HG03521 (cell line): ENCODE results near the gene GAS1.

Experiments used
- ATAC-seq: cut with Tn5 transposase; IDR thresholded peaks from one replicate; pipeline ENCODE4 v1.9.1; 2021; ENCODE audit warnings: mild to moderate bottlenecking, moderate library complexity; ENCODE audit not compliant: unreplicated experiment

Gene GAS1

DNA sequence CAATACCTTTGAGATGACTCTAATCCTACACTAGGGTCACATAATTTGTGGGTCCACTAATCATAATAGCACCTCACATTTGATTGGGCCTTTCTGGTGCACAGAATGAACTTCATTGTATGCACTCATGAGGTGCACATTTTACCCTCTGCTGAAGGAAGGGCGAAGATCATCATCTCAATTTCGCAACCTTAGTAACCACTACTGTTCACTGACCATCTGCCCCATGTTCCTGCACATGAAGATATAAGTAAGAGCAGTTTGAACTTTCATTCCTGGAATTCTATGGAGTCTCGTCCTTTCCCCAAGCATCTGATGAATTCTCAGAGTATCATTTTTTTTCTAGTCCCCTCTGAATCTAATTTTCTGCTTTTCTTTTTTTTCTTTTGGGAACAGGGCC is 21.2 kb downstream of the GAS1 start:
- ATAC-seq = no peak

DNA sequence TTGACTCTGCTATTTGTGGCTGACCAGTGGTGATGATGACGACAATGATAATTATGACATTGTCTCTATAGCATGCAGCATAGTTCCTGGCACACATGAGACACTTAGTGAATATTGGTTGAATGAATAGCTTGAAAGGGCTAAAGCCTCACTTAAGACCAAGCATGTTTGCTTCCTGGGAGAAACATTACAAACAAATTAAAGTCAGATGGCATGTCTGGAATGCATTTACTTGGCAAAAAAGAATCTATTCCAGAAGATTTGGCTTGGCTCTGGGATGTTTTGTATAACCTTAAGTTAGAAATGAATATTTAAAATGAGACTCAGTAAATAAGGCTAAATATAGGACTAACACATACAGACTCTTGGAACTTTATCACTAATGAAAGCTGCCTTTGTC is 21.6 kb downstream of the GAS1 start:
- no peak for ATAC-seq

DNA sequence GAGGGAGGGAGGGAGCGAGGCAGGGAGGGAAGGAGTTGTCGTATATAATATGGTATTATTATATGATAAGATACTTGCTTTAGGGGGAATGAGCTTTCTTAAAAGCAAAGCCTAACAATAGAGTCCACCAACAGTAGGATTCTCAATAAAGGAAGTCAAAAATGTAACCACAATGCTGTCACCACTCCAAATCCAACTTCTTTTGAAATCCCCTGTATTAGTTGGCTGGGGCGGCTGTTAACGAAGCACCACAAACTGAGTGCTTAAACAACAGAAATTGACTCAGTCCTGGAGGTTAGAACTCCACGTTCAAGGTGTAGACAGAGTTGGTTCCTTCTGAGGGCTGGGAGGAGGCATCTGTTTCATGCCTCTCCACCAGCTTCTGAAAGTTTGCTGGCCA is 23.1 kb downstream of the GAS1 start:
- ATAC-seq = no peak

DNA sequence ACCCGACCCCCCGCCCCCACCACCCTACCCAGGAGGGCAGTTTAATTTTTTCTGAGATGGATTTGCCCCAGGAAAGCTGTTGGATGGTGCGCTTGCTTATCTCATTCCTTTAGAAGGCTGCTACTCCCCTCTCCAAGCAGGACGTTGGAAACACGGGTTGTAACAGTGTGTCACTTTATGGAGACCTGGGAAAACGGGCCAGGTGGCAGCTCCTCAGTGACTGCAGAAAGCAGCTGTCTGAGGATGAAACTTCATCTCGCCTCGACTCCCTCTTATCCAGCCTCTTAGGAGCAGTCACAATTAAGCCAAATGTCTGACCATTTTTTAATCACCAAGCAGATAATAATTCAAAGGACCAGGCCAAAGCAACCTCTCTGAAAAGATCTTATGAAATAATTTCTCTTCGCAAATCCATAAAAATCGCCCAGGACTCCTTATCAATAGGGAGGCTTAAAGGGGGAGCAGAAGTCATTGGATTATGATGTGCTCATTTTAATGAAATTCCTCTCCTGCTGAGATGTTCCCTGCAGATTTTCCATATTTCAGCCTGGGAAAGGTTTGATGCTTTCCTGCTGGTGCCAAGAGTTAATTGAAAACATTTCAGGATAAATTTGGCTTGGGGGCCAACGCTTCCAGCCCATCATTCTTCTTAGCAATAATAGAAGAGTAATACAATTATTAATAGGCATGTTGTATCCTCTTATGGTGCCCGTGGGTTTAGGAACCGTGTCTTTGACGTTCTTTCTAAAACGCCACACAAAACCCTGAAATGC is 26.0 kb downstream of the GAS1 start:
- no peak for ATAC-seq

DNA sequence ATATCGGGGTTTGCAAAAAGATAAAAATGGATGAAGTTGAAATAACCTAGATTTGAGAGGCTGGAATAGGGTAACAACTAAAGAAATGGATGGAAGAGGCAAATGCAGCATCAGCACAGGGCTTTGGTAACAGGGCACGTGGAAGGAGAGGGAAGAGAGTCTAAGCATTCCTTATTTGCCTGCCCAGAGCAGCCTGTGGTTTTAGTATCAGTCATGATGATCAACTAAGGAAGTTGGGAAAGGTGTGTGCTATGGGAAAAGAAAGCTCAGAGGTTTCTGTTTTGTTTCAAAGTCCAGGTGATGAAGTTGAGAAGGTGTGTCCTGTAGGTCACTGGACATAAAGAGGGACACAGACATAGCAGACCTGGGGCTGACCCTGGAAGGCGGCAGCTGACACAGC is 28.8 kb downstream of the GAS1 start:
- no peak for ATAC-seq

DNA sequence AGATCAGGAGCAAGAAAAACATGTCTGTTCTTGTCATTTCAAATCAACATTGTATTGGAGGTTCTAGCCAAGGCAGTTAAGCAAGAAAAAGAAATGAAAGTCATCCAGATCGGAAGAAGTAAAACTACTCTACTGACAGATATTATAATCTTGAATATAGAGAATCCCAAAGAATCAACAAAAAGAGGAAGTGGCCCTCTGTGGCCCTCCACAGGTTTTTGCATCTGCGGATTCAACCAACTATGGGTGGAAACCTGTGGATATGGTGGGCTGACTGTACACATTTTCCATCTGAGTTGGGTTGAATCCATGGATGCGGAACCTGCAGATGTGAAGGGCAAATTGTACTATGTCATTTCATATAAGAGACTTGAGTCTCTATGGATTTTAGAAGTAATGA is 35.1 kb downstream of the GAS1 start:
- ATAC-seq = no peak

DNA sequence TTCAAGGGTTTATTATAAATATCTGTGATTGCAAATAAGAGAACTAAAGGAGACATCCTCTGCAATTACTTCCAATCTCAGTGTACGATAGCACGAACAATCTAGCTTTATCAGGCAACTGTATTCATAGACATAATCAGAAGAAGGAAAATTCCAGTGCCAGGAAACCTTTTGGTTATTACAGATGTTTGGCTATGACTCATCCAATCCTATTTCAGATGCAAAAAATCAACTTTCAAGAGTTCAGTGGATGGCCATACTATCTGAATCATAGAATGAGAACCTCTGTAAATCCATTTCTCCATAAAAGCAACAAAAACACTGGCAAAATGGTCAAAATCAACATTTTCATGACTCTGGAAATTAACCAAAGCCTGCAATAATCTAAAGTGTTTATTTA is 37.9 kb downstream of the GAS1 start:
- ATAC-seq = no peak

DNA sequence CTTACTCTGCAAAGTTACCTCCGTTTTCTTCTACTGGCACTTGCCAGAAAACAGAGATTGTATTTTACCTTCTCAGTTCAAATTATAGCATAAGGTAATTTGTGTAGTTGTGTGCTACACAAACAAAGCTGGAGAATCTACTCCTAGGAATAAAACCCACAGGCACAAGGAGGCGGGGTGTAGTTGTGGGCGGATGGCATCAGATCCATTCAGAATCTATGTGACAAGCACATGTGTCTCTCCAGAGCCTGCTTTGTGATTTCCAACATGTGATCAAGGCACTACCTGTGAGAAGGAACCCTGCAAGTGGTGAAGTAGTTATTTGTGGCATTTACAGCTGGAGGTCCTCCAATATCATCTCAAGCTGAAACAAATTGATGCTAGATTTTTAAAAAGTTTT is 39.0 kb downstream of the GAS1 start:
- no peak for ATAC-seq

DNA sequence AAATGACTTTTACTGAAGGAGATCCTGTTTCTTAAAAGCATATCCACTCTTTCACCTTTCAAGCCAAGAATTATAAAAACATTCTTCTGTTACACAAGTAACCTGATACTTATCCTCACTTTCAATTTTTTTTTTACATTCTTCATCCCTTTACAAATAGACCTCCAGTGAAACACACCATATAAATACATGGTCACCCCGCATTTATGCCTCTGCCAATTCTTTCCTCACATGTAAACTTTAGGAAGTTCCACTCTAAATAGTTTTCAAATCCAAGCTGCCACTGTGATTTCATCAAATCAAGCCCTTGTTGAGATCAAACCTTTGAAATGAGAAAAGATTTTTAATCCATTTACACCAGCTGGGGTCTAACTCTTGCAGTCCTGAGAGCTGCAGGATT is 40.0 kb downstream of the GAS1 start:
- ATAC-seq = no peak

DNA sequence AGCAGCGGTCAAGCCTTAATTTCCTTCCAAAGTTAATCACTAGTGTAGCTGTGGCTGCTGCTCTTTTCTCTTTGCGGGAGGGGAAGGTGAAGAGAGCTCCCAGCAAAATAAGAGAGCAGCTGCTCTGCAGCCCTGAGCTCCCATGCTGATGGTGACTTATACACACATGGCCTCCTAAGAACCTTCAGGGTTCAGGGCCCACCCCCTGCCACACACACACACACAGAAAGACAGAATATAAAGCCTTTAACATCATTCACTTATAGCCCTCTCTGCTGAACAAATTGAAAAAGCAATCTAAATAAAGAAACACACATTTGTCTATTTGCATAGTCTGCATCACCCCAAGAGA is 43.6 kb downstream of the GAS1 start:
- no peak for ATAC-seq

DNA sequence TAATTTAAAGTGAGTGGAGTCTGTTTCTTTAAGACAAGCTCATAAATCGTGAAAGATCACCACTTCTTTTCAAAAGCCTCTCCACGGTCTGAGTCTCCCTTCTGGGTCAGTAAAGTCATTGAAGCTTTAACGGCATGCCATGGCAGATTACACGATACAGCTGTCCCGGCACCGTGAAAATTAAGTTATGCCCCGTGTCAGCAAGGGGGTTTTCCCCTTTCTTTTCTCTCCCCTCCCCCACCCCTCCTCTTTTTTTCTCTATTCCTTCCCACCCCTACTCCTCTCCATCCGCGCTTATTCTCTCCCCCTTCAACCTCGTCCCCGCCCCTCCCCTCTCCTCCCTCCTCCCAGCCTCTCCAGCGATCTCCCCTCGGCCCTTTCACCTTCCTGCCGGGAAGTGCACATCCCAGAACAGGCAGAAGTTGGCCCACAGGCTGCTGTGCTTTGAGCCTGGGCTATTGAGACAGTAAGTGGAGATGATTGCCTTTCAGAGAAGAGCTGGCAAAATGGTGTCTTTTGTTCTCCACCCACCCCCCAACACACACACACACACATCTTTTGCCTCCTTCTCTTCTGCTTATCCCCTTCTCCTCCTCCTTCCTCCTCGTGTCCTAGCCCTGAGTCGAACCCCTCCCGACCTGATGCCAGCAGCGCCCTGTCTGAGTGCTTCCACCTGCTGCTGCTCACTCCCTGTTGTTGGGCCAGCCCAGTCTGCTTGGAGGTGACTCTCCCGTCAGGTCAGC is 44.1 kb downstream of the GAS1 start:
- ATAC-seq = no peak

DNA sequence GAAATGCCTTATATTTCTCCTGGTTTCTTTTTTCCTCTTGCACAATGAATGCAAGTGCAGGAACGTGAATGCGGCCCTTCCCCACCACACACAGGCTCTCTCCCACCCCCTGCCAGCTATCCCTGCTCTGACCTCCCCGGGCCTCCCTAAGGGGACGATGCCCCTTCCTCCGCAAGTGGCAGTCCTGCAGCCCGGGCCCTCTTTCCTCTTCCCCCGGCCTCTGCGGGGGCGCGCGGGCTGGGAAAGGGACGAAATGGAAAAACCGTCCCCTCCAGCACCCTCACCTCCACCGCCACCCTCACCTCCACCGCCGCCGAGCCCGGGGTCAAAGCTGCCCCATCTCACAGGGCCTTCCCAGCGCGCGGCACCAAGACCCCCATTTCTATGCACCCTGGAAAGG is 44.7 kb downstream of the GAS1 start:
- no peak for ATAC-seq

DNA sequence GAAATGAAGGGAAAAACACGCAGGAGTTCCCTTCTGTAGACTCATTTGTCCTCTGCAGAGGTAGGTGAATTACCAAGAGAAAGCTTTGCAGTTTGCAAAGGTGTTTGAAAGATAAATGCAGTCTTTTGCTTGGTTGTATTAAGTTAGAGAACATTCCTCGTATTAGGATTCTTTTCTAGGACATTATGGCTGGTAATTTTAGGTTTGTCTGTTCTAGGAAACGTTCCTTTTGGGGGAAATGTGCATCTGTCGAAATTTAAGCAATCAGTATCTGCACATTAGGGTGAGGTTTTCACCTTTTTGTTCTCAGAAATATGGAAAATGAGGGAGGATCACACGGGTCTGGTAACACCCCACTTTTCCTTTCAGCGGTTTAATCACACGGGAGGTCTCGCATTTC is 45.1 kb downstream of the GAS1 start:
- ATAC-seq = no peak

DNA sequence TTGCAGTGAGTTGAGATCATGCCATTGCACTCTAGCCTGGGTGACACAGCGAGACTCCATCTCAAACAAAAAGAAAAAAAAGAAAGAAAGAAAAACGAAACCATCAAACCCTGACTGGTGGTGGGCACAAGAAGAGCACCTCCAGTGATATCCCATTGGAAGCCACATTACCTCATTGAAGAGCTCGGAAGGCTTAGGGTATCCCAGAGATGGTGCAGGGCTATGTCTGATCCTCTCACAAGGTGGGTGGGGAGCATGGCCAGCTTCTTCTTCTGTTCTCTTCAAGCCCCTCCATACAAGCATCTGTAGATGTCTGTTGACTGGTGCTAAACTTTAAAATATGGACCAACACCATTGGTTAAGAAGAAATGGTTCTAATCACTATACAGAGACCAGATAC is 45.8 kb downstream of the GAS1 start:
- no peak for ATAC-seq
